Glomerular endothelial cell (primary cell): ENCODE measurements around the gene VPS25. TPM values are rescaled to one million over a fixed set of nuclear protein-coding genes. Genes with fewer than 3 reads are reported as not detected.
"Not testable (repeated sequence)": the region's sequence is repeated elsewhere in the genome, so short reads cannot be mapped to it uniquely, and the experiment has no call there.

Experiments used
- DNase-seq: peaks from one replicate; pipeline ENCODE4 v3.0.0-alpha.2; 2011; ENCODE audit warnings: low read depth, low spot score; ENCODE audit errors: extremely low read depth
- total RNA-seq: library from RNA; depleted of rRNA; stranded (reverse); fragments of >200 nt; gene quantifications from 2 replicates; pipeline ENCODE4 v1.2.3, GENCODE V29; 2015

The VPS25 gene
- 67.1 and 82.4 TPM in 2 replicates for total RNA-seq

GRCh38 chr17:42773290-42774035 is at the start of gene VPS25:
VPS25 (plus strand) TSS chr17:42773449; CDS start chr17:42773476, 27 bp downstream.
- DNase-seq: no peak

DNA sequence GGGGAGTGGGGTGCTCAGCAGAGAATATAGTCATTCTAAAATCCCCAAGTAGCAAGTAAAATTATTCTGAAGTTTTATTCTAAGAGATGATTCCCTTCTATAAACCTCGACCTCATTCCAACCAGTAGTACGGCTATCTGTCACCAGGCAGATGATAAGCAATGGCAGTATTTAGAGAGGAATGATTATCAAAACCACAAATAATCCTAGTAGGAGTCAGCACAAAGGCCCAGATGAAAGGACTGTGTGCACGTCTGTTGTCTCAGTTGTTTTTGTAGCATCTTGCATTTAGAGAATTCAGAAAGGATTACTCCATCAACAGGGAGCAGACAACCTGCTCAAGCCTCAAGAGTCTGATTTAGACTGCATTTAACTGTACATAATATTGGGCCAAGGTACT is 49.6 kb upstream of the VPS25 start:
- no peak for DNase-seq

- DNase-seq: no peak
Measured at GRCh38 chr17:42725143-42725542, 48.1 kb upstream of the VPS25 start.

DNA sequence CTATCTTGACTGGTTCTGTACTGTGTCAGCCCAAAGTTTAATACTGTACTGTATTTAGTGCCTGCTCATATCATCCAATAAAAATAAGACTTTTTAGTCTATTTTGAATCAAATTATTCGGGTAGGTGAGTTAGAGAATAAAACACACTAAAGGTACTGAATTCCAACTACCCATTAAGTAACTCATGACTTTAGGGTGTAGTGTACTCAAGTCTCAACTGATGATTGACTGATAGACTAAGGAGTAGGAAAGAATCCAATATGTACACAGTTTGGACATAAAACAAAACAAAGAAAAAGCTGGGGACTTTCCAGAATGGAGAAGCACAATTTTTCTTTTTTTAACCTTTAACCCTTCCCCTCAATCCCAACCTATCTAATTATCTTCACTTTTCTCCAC is 32.5 kb upstream of the VPS25 start:
- no peak for DNase-seq

- DNase-seq: not testable (repeated sequence)
Measured at GRCh38 chr17:42742916-42743315, 30.3 kb upstream of the VPS25 start.

DNA sequence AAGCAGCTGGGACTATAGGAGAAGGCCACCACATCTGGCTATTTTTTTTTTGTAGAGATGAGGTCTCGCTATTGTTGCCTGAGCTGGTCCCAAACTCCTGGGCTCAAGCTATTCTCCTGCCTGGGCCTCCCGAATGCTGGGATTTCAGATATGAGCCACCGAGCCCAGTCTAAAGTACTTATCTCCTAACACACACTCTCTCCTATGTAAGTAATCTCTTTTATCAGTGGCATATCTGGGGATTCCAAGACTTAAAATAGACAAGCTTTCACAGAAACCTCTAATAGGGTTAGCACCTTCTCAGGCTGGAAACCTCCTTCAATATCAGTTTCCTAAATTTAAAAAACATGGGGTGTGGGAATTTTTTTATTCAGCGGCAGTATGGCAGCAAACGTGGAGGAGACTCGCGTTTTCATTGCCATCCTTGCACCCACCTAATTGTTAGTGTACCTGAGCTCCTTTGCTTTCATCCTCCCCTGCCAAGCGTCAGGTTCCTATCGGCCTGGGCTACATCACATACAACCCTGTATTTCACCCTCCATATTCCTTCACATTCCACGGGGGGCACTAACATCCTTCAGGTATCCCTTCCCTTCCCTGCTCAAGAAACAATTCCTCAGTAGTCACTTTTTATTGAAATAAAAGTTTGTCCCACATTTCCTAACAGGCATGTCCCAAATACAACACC is 29.5 kb upstream of the VPS25 start:
- no peak for DNase-seq

GRCh38 chr17:42744283-42744805 is 28.9 kb upstream of the VPS25 start:
- DNase-seq: no peak

- no peak for DNase-seq
Measured at GRCh38 chr17:42744806-42745617, 28.2 kb upstream of the VPS25 start, which contains the start of gene EZH1. EZH1 (minus strand) TSS chr17:42745040; CDS start chr17:42728941, 16,099 bp downstream.

DNA sequence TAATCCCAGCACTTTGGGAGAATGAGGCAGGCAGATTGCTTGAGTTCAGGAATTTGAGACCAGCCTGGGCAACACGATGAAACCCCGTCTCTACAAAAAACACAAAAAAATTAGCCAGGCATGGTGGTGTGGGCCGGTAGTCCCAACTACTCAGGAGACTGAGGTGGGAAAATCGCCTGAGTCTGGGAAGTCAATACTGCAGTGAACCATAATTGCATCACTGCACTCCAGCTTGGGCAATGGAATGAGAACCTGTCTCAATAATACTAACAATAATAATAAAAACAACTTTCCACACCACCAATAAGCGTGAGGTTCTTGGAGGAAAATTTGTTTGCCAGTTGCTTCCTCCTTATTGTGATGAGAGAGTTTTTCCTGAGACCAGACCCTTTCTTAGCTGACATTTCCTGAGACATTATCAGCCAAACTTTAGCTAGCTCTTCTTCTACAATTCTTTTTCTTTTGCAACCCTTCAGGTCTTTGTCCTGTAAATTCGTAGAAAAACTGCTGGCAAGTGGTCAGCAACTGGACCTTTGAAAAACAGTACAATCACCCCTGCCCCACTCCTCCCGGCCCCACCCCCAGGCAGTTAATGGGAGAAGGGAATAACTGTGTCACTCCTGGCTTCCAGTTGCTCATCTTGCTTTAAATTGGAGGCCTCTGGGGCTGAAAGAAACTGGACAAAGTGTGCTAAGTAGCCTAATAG is 24.9 kb upstream of the VPS25 start:
- DNase-seq: no peak

GRCh38 chr17:42748908-42749798 is 24.1 kb upstream of the VPS25 start:
- no peak for DNase-seq

GRCh38 chr17:42750739-42751344 is 22.4 kb upstream of the VPS25 start:
- DNase-seq: no peak

GRCh38 chr17:42751628-42752027 is 21.6 kb upstream of the VPS25 start:
- no peak for DNase-seq

DNA sequence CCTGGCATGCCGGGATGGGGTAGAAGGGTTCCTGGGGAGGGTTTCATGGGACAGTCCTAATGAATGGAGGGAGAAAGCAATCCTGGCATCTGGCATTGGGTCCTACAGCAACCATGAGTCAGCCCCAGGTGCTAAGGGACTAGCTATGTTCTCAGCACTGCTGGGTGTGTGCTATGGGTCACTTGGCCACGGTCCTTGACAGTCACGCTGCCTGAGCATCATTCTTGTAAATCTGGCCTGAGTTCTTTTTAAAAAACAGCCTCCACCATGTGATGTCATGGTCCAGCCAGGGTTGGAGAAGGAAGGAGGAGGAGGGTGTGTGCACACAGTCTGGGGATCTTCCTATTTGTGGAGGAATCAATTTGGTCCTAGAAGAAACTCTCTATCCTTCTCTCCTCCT is 18.5 kb upstream of the VPS25 start:
- DNase-seq: no peak

GRCh38 chr17:42759982-42760651 is 13.1 kb upstream of the VPS25 start:
- no peak for DNase-seq

DNA sequence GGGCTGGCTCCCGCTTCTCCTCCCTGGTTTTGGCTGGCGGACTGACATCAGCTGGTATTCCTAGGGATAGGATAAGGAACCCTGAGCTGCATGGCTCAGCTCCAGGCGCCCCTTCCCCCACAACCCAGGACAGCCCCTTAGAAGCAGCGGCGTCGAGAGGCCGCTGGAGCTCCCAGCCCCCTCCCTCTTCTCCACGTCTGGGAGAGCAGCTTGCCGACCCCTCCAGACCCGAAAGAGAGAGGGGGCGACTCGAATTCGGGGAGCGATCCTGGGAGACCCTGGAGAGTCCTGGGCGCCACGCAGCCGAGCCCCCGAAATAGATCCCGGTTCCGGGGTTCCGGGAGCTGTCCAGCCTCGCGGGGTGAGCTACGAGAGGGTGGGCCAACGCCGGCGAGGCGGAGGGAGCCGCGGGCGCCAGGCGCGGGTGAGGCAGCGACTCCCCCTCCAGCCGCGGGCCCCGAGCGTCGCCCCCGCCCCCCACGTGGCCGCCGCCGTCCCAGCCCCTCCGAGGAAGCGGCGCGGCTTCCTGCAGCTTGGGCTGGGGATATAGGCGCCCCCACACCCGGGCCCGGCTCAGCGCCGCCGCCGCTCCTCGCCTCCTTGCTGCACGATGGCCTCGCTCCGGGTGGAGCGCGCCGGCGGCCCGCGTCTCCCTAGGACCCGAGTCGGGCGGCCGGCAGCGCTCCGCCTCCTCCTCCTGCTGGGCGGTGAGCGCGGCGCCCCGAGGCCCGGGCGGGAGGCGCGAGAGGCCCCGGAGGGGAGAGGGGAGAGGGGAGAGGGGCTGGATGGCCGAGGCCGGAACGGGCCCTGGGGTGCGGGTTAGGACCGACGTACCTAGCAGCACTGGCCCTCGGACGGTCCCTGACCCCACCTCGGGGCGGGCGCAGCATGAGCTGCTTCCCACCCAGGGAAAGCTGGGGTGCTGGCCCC is 12.3 kb upstream of the VPS25 start, which contains the start of gene RAMP2:
Gene RAMP2 (plus strand): TSS at position 576 of the 930 bp plus-strand sequence. CDS start 35 bp downstream, at position 611.
- no peak for DNase-seq

GRCh38 chr17:42761638-42762037 is 11.6 kb upstream of the VPS25 start:
- no peak for DNase-seq

DNA sequence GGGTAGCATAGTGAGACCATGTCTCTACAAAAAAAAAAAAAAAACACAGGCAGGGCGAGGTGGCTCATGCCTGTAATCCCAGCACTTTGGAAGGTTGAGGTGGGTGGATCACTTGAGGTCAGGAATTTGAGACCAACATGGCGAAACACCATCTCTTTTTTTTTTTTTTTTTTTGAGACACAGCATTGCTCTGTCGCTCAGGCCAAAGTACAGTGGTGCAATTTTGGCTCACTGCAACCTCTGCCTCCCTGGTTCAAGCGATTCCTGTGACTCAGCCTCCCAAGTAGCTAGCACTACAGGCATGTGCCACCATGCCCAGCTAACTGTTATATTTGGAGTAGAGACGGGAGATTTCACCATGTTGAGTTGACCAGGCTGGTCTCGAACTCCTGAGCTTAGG is 7.1 kb upstream of the VPS25 start:
- no peak for DNase-seq
